Measurements from ENCODE around the gene GAS7. TPM values are rescaled to one million over a fixed set of nuclear protein-coding genes. Genes with fewer than 3 reads are reported as not detected.

Gene GAS7
- total RNA-seq, 1 donor from 2014 or later: 4.8 TPM

GRCh38 chr17:9908649-9909042 lies 289.8 kb downstream of the GAS7 start:
- DNase-seq: no peak

- no peak for DNase-seq
These were observed 290.3 kb downstream of the GAS7 start for GRCh38 chr17:9907883-9908648.

DNA sequence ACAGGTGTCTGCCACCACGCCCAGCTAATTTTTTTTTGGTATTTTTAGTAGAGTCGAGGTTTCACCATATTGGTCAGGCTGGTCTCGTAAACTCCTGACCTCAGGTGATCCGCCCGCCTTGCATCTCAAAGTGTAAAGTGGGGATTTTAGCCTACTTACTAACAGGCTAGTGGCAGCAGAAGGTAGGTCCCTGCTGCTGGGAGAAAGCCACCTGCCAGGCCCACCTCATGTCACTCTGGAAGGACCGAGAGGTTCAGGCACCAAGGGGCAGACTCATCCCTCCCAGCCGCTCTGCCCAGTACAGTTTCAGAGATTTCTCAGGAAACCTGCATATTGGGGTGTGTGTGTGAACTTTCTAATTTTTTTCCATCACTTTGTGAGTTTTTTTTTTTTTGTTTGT lies 291.3 kb downstream of the GAS7 start:
- DNase-seq: no peak

DNA sequence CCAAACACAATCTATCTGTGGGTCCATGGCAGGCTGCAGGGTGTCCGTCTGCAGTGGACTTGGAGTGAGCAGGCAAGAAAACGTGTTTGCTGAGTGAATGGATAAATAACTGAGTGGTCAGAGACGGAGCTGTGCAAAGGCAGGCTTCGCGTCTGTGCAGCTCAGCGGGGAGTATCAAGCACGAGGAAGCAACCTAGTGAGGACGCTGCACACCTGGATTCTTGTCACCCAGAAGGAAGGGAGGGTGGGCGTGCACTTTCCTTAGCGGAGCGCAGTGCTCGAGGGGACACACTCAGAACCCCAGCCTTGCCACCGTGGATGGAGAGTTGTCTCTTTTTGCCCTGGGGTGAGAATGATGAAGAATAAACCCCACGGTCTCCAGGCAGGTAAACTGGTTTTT lies 291.8 kb downstream of the GAS7 start:
- DNase-seq: no peak

DNA sequence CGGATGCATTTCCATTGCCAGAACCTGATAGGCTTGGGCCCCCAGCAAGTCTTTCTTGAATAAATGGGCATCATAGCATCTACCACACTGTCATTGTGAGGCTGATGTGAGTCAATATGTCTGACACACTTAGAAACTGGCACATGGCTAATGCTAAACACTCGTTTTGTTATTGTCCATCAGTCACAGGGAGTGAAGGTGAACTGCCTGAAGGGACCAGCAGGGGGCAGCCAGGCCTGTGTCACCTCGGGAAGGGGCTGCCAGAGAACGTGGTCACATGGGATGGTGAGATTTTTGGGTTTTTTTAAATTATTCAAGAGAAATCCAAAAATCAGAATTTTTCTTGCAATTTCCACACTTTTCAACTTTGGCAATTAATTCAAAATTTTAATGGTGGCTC lies 292.5 kb downstream of the GAS7 start:
- DNase-seq: no peak

DNA sequence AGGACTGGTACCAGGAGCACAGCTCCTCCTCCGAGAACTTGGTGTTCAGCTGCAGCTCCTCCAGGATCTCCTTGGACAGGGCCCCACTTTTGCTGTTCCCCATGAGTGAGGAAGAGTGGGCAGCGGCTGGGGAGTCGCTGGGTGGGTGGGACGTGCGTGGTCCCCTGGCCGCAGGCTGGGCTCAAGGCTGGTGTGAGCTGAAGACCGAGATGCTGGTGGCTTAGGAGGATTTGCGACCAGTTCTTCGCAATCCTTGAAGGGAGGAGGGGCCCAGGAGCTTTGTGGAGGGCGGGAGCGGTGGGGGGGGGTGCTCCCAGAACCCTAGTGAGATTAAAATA lies 293.4 kb downstream of the GAS7 start, which contains the start of gene RCVRN:
RCVRN (minus strand) TSS at position 194 of the 338 bp plus-strand sequence; CDS start at position 103, 91 bp downstream.
- DNase-seq: no peak

DNA sequence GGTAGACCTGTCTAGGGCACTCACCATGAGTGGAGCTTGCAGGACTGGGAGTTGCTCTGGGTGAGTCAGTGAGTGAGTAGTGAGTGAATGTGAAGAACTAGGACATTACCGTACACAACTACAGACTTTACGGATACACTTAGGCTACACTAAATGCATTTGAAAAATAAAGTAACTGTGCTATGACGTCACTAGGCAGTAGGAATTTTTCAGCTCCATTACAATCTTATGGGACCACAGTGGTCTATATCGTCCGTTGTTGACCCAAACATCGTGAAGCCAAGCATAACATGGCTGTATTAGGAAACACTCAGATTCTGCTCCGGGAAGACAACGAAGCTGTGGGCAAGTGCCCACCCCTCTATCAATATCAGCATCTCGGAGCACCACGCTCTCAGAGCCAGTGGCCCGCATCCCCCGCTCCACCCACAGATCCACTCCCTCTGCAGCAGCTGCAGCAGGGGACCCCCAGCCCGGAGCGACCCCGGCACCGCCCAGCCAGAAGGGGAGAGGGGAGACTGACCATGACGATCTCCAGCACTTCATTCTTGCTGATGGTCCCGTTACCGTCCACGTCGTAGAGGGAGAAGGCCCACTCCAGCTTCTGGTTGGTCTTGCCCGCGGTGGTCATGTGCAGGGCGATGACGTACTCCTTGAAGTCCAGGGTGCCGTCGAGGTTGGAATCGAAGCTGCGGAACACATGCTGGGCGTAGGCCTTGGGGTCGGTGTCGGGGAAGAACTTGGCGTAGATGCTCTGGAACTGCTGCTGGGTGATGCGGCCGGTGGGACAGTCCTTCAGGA lies 293.9 kb downstream of the GAS7 start:
- no peak for DNase-seq

DNA sequence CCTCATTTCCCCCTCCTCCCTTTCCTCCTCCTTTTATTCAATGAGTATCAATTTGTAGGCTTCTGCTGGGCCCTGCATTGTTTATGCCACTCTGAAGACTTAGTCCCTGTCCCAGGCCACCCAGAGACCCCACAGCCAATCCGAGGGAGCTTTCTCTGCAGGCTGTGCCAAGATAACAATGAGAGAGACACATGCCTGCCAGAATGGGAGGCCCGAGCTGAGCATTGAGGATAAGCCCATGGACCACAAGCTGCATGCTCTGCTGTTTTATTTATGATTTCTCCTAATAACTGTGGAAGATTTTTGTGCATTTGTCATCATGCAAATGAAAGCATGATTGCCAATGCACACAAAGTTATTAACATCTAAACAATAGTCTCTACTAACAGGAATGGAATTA lies 296.3 kb downstream of the GAS7 start:
- DNase-seq: no peak

- DNase-seq: no peak
These were observed 297.6 kb downstream of the GAS7 start for GRCh38 chr17:9900784-9901183.

- no peak for DNase-seq
These were observed 298.3 kb downstream of the GAS7 start for GRCh38 chr17:9900044-9900594.

- no peak for DNase-seq
These were observed 298.9 kb downstream of the GAS7 start for GRCh38 chr17:9899280-9900043.

- DNase-seq: no peak
These were observed 299.6 kb downstream of the GAS7 start for GRCh38 chr17:9898812-9899211.

DNA sequence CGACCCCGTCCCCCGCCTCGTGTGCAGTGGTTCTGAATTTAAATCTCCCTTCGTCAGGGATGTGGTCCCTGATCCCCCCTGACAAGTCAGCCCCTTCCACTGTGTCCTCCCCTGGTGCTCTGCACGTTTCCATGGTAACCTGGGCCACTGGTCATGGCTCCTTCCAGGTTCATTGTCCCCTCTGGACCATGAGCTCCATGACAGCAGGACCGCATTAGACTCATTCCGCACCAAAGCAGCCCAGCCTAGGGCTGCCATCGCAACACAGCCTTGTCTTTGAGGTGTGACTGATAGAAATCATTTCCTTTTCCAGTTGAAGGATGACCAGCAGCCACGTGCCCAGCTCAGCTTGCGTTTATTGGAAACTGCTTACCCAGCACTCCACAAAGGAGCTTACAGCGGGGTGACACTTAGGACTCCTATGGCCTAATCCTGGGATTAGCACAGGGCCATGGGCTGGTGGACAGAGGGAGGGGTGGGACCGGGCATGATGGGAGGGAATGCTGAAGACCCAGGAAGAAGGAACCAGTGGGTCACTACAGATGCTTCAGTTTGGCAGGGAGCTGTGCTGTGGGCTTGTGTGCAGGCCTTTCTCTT lies 300.9 kb downstream of the GAS7 start:
- DNase-seq: no peak

- no peak for DNase-seq
These were observed 302.5 kb downstream of the GAS7 start for GRCh38 chr17:9895923-9896322.

DNA sequence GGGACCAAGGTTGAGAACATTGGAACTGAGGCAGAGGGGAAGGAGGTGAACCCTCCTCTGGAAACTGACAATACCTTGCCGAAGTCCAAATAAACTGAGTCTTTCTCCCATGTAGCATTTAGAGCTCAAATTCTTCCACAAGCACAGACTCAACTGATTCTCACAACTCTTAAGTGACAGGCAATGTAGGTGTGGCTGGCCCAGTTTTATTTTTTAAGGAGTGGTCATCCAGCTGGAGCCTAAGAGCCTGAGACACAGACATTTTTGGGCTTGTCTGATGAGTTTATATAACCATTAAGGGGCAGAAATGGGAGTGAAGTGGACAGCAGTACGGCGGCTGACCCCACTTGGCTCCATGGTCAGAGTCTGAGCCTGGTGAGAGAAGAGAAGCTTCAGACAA lies 304.2 kb downstream of the GAS7 start:
- no peak for DNase-seq

DNA sequence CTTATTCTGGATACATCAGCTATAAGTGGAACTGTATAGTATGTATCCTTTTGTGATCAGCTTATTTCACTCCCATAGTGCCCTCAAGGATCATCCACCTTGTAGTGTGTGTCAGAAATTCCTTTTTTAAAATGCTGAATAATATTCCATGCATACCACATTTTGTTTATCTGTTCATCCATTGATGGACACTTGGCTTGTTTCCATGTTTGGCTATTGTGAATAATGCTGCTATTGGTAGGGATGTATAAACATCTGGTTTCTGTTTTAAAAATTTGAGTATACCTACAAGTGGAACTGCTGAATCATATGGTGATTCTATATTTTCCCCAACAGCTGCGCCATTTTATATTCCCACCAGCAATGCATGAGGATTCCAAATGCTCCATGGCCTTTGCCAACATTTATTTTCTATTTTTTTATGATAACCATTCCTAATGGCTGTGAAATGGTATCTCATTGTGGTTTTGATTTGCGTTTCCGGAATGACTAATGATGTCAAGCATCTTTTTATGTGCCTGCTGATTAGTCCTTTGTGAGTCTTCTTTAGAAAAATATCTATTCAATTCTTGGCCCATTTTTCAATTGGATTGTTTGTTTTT lies 304.9 kb downstream of the GAS7 start:
- no peak for DNase-seq

GRCh38 chr17:9890124-9890523 lies 308.3 kb downstream of the GAS7 start:
- no peak for DNase-seq

GRCh38 chr17:9887508-9887907 lies 310.9 kb downstream of the GAS7 start:
- DNase-seq: no peak

GRCh38 chr17:9886141-9886930 lies 312.1 kb downstream of the GAS7 start:
- no peak for DNase-seq

DNA sequence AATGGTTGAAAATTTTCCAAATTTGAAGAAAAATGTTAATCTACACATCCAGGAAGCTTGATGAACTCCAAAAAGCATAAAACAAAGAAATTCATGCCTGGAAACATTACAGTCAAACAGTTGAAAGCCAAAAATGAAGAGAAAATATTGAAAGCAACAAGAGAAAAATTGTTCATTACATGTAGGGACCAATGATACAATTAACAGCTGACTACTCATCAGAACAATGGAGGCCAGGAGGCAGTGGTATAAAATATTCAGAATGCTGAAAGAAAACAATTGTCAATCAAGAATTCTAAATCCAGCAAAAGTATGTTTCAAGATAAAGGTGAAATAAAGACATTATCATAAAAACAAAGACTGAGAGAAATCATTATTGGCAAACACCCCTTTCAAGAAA lies 315.0 kb downstream of the GAS7 start:
- DNase-seq: no peak

GRCh38 chr17:9880582-9880999 lies 317.8 kb downstream of the GAS7 start:
- no peak for DNase-seq

Measured in dermis blood vessel endothelial cell (primary cell).